Suprapubic skin (tissue), 4 donors: ENCODE measurements around the gene MAPRE3. TPM values are rescaled to one million over a fixed set of nuclear protein-coding genes. Genes with fewer than 3 reads are reported as not detected.
A peak's percentile ranks its signal among the peaks of the same experiment; 100 is the strongest.

Source experiments
- DNase-seq, 2 donors: peaks; one replicate each; pipeline ENCODE4 v3.0.0-alpha.2; 2019; ENCODE audit warnings: low spot score in 2 of 2
- H3K27ac ChIP-seq: fragments of 200-600 bp; sonication (generic); one replicate; pipeline ENCODE4 v1.5.1; 2019
- H3K27me3 ChIP-seq: fragments of 200-600 bp; sonication (generic); one replicate; pipeline ENCODE4 v1.5.1; 2019
- H3K36me3 ChIP-seq: fragments of 200-600 bp; sonication (generic); one replicate; pipeline ENCODE4 v1.5.1; 2019
- H3K4me1 ChIP-seq: fragments of 200-600 bp; sonication (generic); one replicate; pipeline ENCODE4 v1.5.1; 2019
- H3K4me3 ChIP-seq: fragments of 200-600 bp; sonication (generic); one replicate; pipeline ENCODE4 v1.5.1; 2019; ENCODE audit warnings: mild to moderate bottlenecking
- H3K9me3 ChIP-seq: fragments of 200-600 bp; sonication (generic); one replicate; pipeline ENCODE4 v1.5.1; 2019
- CTCF ChIP-seq, 2 donors: fragments of 200-600 bp in 1 of 2; fragments of 450-650 bp in 1 of 2; sonication (generic) in 1 of 2; IDR thresholded peaks; one replicate each; pipeline ENCODE4 v1.5.1; 2016 to 2019; ENCODE audit warnings: antibody characterized with exemption in 2 of 2, mild to moderate bottlenecking in 1 of 2, moderate library complexity in 1 of 2
- EP300 ChIP-seq: sonication (generic); formaldehyde crosslinking; IDR thresholded peaks from one replicate; pipeline ENCODE4 v1.6.1; 2017; ENCODE audit warnings: antibody characterized with exemption
- POLR2A ChIP-seq, 2 donors: fragments of 450-650 bp; IDR thresholded peaks; one replicate each; pipeline ENCODE4 v1.6.1; 2017; ENCODE audit warnings: antibody characterized with exemption in 2 of 2, mild to moderate bottlenecking in 2 of 2, moderate library complexity in 2 of 2
- POLR2AphosphoS5 ChIP-seq, 3 donors: sonication (generic); formaldehyde crosslinking; IDR thresholded peaks; one replicate each; pipeline ENCODE4 v1.6.1; 2017; ENCODE audit warnings: antibody characterized with exemption in 3 of 3
- WGBS: methylation state at CpG from one replicate; pipeline ENCODE4 v1.1.5; 2018; 5-methylcytosine and 5-hydroxymethylcytosine counted together
- total RNA-seq, 4 donors: library from RNA; depleted of rRNA; stranded (reverse); fragments of >200 nt; gene quantifications; one replicate each; pipeline ENCODE4 v1.1.0, GENCODE V29; 2016

The MAPRE3 gene
- total RNA-seq, 4 donors from 2014 or later = 29.5 to 57.5 (median 34.0) TPM

GRCh38 chr2:27009716-27010115 lies 39.3 kb downstream of the MAPRE3 start:
- TF ChIP-seq EP300 (no peak), POLR2A (IDR thresholded peaks at IDR 0.05) (no peak), CTCF (IDR thresholded peaks at IDR 0.05) (no peak), POLR2AphosphoS5 (IDR thresholded peaks at IDR 0.05) (no peak)
- 95% methylated on average over 2 of the region's 2 CpGs for WGBS
- Histone ChIP-seq H3K36me3 (no peaks in the 10 kb centered on the region), H3K4me1 (peaks cover 7% of the 10 kb centered on the region), H3K27me3 (no peaks in the 10 kb centered on the region), H3K9me3 (no peaks in the 10 kb centered on the region), H3K27ac (peak overlapping the region; percentile 28), H3K4me3 (no peak overlapping the region)
- no peak for DNase-seq

GRCh38 chr2:27010139-27010538 lies 39.7 kb downstream of the MAPRE3 start:
- Histone ChIP-seq H3K4me1 (peaks cover 7% of the 10 kb centered on the region), H3K4me3 (no peak overlapping the region), H3K9me3 (no peaks in the 10 kb centered on the region), H3K36me3 (no peaks in the 10 kb centered on the region), H3K27ac (no peak overlapping the region), H3K27me3 (no peaks in the 10 kb centered on the region)
- WGBS = 84% methylated on average over 3 of the region's 3 CpGs
- DNase-seq = no peak
- TF ChIP-seq EP300 (no peak), POLR2A (IDR thresholded peaks at IDR 0.05) (no peak), POLR2AphosphoS5 (IDR thresholded peaks at IDR 0.05) (no peak), CTCF (IDR thresholded peaks at IDR 0.05) (no peak)

- H3K36me3 ChIP-seq = no peaks in the 10 kb centered on the region
- DNase-seq = no peak
- peaks cover 12% of the 10 kb centered on the region for H3K4me1 ChIP-seq
- H3K27ac ChIP-seq = no peak overlapping the region
- H3K4me3 ChIP-seq = no peak overlapping the region
- 98% methylated on average over 4 of the region's 4 CpGs for WGBS
- TF ChIP-seq POLR2AphosphoS5 (IDR thresholded peaks at IDR 0.05) (no peak), CTCF (IDR thresholded peaks at IDR 0.05) (no peak), EP300 (no peak), POLR2A (IDR thresholded peaks at IDR 0.05) (no peak)
- no peaks in the 10 kb centered on the region for H3K27me3 ChIP-seq
- no peaks in the 10 kb centered on the region for H3K9me3 ChIP-seq
Observed at GRCh38 chr2:27013738-27014137, 43.3 kb downstream of the MAPRE3 start.

GRCh38 chr2:27014771-27015433 lies 44.5 kb downstream of the MAPRE3 start:
- Histone ChIP-seq H3K27me3 (no peaks in the 10 kb centered on the region), H3K36me3 (no peaks in the 10 kb centered on the region), H3K9me3 (no peaks in the 10 kb centered on the region), H3K27ac (no peak overlapping the region), H3K4me3 (no peak overlapping the region), H3K4me1 (peaks cover 9% of the 10 kb centered on the region)
- TF ChIP-seq POLR2A (IDR thresholded peaks at IDR 0.05) (no peak), POLR2AphosphoS5 (IDR thresholded peaks at IDR 0.05) (no peak), CTCF (IDR thresholded peaks at IDR 0.05) (no peak), EP300 (no peak)
- WGBS = 86% methylated on average over 8 of the region's 8 CpGs
- DNase-seq = no peak

- Histone ChIP-seq H3K27ac (no peak overlapping the region), H3K4me1 (peaks cover 18% of the 10 kb centered on the region)
- no peak for DNase-seq
Observed at GRCh38 chr2:27016801-27017325, 46.4 kb downstream of the MAPRE3 start.

More at GRCh38 chr2:27016801-27017325, 46.4 kb downstream of the MAPRE3 start:
- Histone ChIP-seq H3K36me3 (no peaks in the 10 kb centered on the region), H3K27me3 (no peaks in the 10 kb centered on the region), H3K9me3 (no peaks in the 10 kb centered on the region), H3K4me3 (no peak overlapping the region)
- TF ChIP-seq POLR2AphosphoS5 (IDR thresholded peaks at IDR 0.05) (no peak), POLR2A (IDR thresholded peaks at IDR 0.05) (no peak), CTCF (IDR thresholded peaks at IDR 0.05) (peak; percentile 45 to 52), EP300 (no peak)
- WGBS = 40% methylated on average over 2 of the region's 3 CpGs
